HT1080 (cell line): ENCODE measurements around the gene CTH. TPM values are rescaled to one million over a fixed set of nuclear protein-coding genes. Genes with fewer than 3 reads are reported as not detected.

Experiments used
- small RNA-seq: library from RNA; depleted of rRNA; stranded (forward); fragments of <200 nt; gene quantifications from one replicate; pipeline ENCODE3, GENCODE V24; 2014
- total RNA-seq: library from RNA; depleted of rRNA; stranded (reverse); fragments of >200 nt; shearing (Covaris generic); gene quantifications from 2 replicates; pipeline ENCODE4 v1.2.3, GENCODE V29; 2014; rRNA removed

CTH gene
- total RNA-seq, 1 experiment from 2014 or later: 4.7 TPM

Small RNA genes lying within 50 kb of the gene (small RNA-seq; reads per million reads assigned to genes)
- not detected for gene RF00017

Other genes starting within 250 kb of the CTH start
- 15.0 and 15.6 TPM in 2 replicates for gene LRRC40, start 205.7 kb upstream of the CTH start, total RNA-seq
- 63.9 and 101 TPM in 2 replicates for gene SRSF11, start 189.9 kb upstream of the CTH start, total RNA-seq
- gene ANKRD13C, start 56.5 kb upstream of the CTH start, total RNA-seq: 17.3 and 19.6 TPM in 2 replicates